ENCODE data around the gene SSR4.

The SSR4 gene

DNA sequence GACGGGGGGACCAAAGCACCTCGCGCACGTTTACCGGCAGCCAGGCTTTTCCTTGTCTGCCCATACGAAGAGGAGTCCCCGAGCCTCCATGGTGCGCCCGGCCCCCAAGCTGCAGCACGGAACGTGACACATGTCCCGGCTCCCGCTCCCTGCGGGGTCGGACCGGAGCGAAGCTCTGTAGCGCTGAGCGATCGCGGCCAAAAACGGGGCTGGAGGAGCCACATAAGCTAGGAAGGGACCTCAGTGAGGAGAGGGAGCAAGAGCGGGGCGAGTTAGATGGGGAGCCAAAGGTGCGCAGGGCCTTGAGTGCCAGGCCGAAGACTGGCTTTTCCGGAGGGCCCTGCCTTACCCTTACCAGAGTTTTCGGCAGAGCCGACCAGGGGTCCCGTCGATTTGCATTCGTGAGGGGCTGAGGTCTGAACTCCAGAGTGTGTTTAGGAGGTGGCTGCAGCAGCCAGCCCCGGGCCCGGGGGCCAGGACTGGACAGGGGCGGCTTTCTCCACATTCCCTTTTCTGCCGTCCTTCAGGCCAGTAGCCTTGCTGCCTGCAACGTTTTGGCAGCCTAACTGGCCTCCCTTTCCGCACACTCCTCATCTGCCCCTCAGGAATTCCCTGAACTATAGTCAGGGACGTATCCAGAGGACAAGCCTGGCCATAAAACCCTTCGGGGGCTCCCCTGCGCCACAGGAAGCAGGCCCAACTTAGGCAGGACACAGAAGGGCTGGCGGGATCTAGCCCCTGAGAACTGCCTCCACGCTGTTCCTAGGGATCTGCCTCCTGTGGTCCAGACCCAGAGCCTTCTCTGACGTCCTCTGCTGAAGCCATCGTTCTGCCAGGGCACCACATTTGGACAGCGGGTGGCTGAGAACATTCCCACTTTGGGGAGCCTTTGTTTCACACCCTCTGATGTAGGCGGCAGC is 689 bp downstream of the SSR4 start:
- DNase-seq (ENCODE audit: low read depth): no peak
- TF ChIP-seq, protein P1, sequence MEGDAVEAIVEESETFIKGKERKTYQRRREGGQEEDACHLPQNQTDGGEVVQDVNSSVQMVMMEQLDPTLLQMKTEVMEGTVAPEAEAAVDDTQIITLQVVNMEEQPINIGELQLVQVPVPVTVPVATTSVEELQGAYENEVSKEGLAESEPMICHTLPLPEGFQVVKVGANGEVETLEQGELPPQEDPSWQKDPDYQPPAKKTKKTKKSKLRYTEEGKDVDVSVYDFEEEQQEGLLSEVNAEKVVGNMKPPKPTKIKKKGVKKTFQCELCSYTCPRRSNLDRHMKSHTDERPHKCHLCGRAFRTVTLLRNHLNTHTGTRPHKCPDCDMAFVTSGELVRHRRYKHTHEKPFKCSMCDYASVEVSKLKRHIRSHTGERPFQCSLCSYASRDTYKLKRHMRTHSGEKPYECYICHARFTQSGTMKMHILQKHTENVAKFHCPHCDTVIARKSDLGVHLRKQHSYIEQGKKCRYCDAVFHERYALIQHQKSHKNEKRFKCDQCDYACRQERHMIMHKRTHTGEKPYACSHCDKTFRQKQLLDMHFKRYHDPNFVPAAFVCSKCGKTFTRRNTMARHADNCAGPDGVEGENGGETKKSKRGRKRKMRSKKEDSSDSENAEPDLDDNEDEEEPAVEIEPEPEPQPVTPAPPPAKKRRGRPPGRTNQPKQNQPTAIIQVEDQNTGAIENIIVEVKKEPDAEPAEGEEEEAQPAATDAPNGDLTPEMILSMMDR (conservative IDR thresholded peaks at IDR 0.05; ENCODE audit: low read depth, low read length): no peak
- H3K4me3 ChIP-seq (ENCODE audit: low read length): peak overlapping the region; percentile 75

DNA sequence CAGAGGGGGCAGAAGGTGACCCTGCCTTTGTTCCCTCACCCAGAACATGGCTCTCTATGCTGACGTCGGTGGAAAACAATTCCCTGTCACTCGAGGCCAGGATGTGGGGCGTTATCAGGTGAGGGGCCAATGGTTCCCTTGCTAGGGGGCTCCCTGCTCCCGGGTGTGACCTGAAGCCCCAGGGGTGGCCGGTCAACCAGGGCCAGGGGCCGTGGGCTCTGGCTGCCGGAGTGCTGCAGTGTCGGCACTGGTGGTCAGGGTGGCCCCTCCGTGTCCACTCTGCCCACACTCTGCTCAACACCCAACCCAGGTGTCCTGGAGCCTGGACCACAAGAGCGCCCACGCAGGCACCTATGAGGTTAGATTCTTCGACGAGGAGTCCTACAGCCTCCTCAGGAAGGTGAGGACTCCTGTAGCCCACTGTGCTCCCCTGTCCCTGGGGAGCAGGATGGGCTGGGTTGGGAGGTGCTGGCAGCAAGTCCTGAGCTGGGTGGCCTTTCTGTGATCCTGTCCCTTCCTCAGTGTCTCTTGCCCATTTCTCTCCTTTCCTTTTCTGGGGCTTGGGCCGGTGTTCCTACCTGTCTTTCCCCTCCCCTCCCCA is 3.0 kb downstream of the SSR4 start:
- TF ChIP-seq, protein P1 (conservative IDR thresholded peaks at IDR 0.05; ENCODE audit: low read depth, low read length): no peak
- H3K4me3 ChIP-seq (ENCODE audit: low read length): no peak overlapping the region
- DNase-seq (ENCODE audit: low read depth): no peak

GRCh38 chrX:153799326-153799725 is 4.9 kb downstream of the SSR4 start:
- H3K4me3 ChIP-seq (ENCODE audit: low read length): no peak overlapping the region
- DNase-seq (ENCODE audit: low read depth): no peak
- TF ChIP-seq, protein P1 (conservative IDR thresholded peaks at IDR 0.05; ENCODE audit: low read depth, low read length): no peak

DNA sequence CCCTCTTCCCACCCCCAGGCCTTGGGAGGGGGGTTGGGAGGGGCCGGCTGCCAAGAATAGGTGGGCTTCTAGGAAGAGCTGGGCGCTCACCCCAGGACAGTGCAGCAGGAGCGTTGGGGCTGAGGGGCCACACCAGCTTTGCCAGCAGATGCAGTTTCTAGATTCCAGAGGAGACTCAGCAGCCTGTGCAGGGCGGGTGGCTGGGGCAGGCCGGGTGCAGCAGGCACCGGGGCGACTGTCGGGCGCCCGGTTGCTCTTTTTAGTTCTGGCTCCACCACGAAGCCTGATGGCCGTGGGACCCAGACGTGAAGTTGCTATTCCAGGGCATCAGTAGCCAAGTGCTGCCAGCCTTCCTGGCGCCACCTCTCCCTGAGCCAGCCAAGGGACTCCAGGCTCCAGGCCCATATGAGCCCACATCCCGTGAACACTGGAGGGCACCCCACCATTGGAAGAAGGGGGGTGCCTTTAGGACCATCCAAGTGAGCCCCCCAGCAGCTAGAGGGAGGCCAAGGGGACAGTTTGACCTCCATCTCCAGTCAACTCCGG is 5.8 kb downstream of the SSR4 start:
- TF ChIP-seq, protein P1 (conservative IDR thresholded peaks at IDR 0.05; ENCODE audit: low read depth, low read length): no peak
- DNase-seq (ENCODE audit: low read depth): no peak
- no peak overlapping the region for H3K4me3 ChIP-seq (ENCODE audit: low read length)

GRCh38 chrX:153800746-153801145 is 6.3 kb downstream of the SSR4 start:
- no peak overlapping the region for H3K4me3 ChIP-seq (ENCODE audit: low read length)
- TF ChIP-seq, protein P1 (conservative IDR thresholded peaks at IDR 0.05; ENCODE audit: low read depth, low read length): no peak
- DNase-seq (ENCODE audit: low read depth): no peak

GRCh38 chrX:153801669-153802068 is 7.2 kb downstream of the SSR4 start:
- DNase-seq (ENCODE audit: low read depth): no peak
- TF ChIP-seq, protein P1 (conservative IDR thresholded peaks at IDR 0.05; ENCODE audit: low read depth, low read length): no peak
- H3K4me3 ChIP-seq (ENCODE audit: low read length): no peak overlapping the region

All from retinal pigment epithelial cell (primary cell).